Spleen (tissue), 7 donors: ENCODE data around the gene SKIDA1.

ENCODE experiments used
- CTCF ChIP-seq, 11 experiments: fragments of 200-600 bp in 7 of 11; fragments of 450-650 bp in 4 of 11; sonication (generic) in 4 of 11; IDR thresholded peaks in 8 of 11; conservative IDR thresholded peaks in 3 of 11; 1 replicate in 7 of 11; 2 replicates in 4 of 11; pipeline versions ENCODE4 v1.4.0 to v1.8.0; 2016 to 2021; ENCODE audit warnings: antibody characterized with exemption in 11 of 11, inconsistent platforms in 4 of 11, mild to moderate bottlenecking in 1 of 11
- POLR2A ChIP-seq, 3 donors: fragments of 450-650 bp; IDR thresholded peaks; one replicate each; pipeline ENCODE4 v1.5.1; 2017; ENCODE audit warnings: antibody characterized with exemption in 3 of 3, mild to moderate bottlenecking in 1 of 3
- POLR2AphosphoS5 ChIP-seq, 3 donors: sonication (generic); formaldehyde crosslinking; IDR thresholded peaks; one replicate each; pipeline ENCODE4 v1.5.1; 2017; ENCODE audit warnings: antibody characterized with exemption in 3 of 3
- donor health status: DM: no; HTN: no; CAD: no; lungs with moderate emphysema.
- donor health status: DM: no; HTN: no; CAD: no.
- donor health status: DM: no; HTN: no; CAD: no.

- TF ChIP-seq POLR2AphosphoS5 (IDR thresholded peaks at IDR 0.05) (no peak), CTCF (IDR thresholded peaks at IDR 0.05 in 8 of 11, conservative IDR thresholded peaks at IDR 0.05 in 3 of 11) (no peak), POLR2A (IDR thresholded peaks at IDR 0.05) (no peak)
Measured at GRCh38 chr10:21473135-21473534, 52.3 kb downstream of the SKIDA1 start.
